ENCODE results near the gene ILK.

Gene ILK

GRCh38 chr11:6656936-6657335 lies 53.4 kb downstream of the ILK start:
- no peak for DNase-seq (ENCODE audit: low read depth in 2 of 2)

- no peak for DNase-seq (ENCODE audit: low read depth in 2 of 2)
Measured at GRCh38 chr11:6657346-6657745, 53.8 kb downstream of the ILK start.

GRCh38 chr11:6658647-6659046 lies 55.1 kb downstream of the ILK start:
- DNase-seq (ENCODE audit: low read depth in 2 of 2) = no peak
